ENCODE data around the gene SUPT3H.
A peak's percentile ranks its signal among the peaks of the same experiment; 100 is the strongest.

SUPT3H gene

GRCh38 chr6:45387236-45387635 lies 9.5 kb upstream of the SUPT3H start:
- peak; percentile 73 for DNase-seq

- DNase-seq = peak; percentile 4
Measured at GRCh38 chr6:45386501-45386900, 8.8 kb upstream of the SUPT3H start.

GRCh38 chr6:45382391-45382790 lies 4.7 kb upstream of the SUPT3H start:
- DNase-seq = no peak

- DNase-seq = no peak
Measured at GRCh38 chr6:45378334-45378926, 696 bp upstream of the SUPT3H start.

- DNase-seq = no peak
Measured at GRCh38 chr6:45377043-45377553, 636 bp downstream of the SUPT3H start.

GRCh38 chr6:45376310-45377042 lies 1.3 kb downstream of the SUPT3H start:
- DNase-seq = peak; percentile 11

GRCh38 chr6:45375449-45375848 lies 2.3 kb downstream of the SUPT3H start:
- DNase-seq = peak; percentile 7

GRCh38 chr6:45371924-45372573 lies 5.7 kb downstream of the SUPT3H start:
- no peak for DNase-seq

GRCh38 chr6:45369870-45370269 lies 7.9 kb downstream of the SUPT3H start:
- DNase-seq = no peak

- no peak for DNase-seq
Measured at GRCh38 chr6:45367999-45368398, 9.7 kb downstream of the SUPT3H start.

GRCh38 chr6:45366534-45366933 lies 11.2 kb downstream of the SUPT3H start:
- no peak for DNase-seq

GRCh38 chr6:45365036-45365435 lies 12.7 kb downstream of the SUPT3H start:
- DNase-seq = no peak

- DNase-seq = no peak
Measured at GRCh38 chr6:45364466-45364865, 13.3 kb downstream of the SUPT3H start.

- no peak for DNase-seq
Measured at GRCh38 chr6:45353654-45354053, 24.1 kb downstream of the SUPT3H start.

GRCh38 chr6:45351667-45352066 lies 26.1 kb downstream of the SUPT3H start:
- DNase-seq = no peak

GRCh38 chr6:45351076-45351475 lies 26.7 kb downstream of the SUPT3H start:
- no peak for DNase-seq

GRCh38 chr6:45350186-45350710 lies 27.5 kb downstream of the SUPT3H start:
- DNase-seq = no peak

- DNase-seq = no peak
Measured at GRCh38 chr6:45344900-45345299, 32.8 kb downstream of the SUPT3H start.

GRCh38 chr6:45328523-45328922 lies 49.2 kb downstream of the SUPT3H start:
- no peak for DNase-seq

- DNase-seq = peak; percentile 68
Measured at GRCh38 chr6:45327956-45328522, 49.7 kb downstream of the SUPT3H start, which contains the start of gene RUNX2. Gene RUNX2 (plus strand): TSS chr6:45328330. CDS start chr6:45328727, 397 bp downstream.

GRCh38 chr6:45326698-45327417 lies 50.9 kb downstream of the SUPT3H start:
- DNase-seq = no peak

GRCh38 chr6:45323656-45324224 lies 54.0 kb downstream of the SUPT3H start:
- no peak for DNase-seq
